ENCODE results near the gene C4BPA. TPM values are rescaled to one million over a fixed set of nuclear protein-coding genes. Genes with fewer than 3 reads are reported as not detected.

Gene C4BPA
- total RNA-seq = not detected in 2 replicates

- Histone ChIP-seq H2AFZ (ENCODE audit: low read length) (no peak within 1 kb of the TSS), H3K4me2 (ENCODE audit: insufficient read depth, low read length) (no peak within 1 kb of the TSS), H3K27me3 (ENCODE audit: insufficient read depth, low read length) (no peaks in the 10 kb centered on the region), H3K27ac (ENCODE audit: low read depth, low read length) (no peak within 1 kb of the TSS), H3K4me1 (ENCODE audit: insufficient read depth, low read length) (no peaks in the 10 kb centered on the region), H3K36me3 (ENCODE audit: insufficient read depth, low read length) (no peaks in the 10 kb centered on the region), H4K20me1 (ENCODE audit: insufficient read depth, low read length) (no peaks in the 10 kb centered on the region), H3K4me3 (ENCODE audit: insufficient read depth, low read length) (no peak within 1 kb of the TSS), H3K79me2 (ENCODE audit: insufficient read depth, low read length) (no peaks in the 10 kb centered on the region), H3K9me3 (ENCODE audit: low read depth, low read length) (no peaks in the 10 kb centered on the region)
- DNase-seq (ENCODE audit: insufficient read length, low spot score, missing footprints) = no peak
- TF ChIP-seq CTCF (IDR thresholded peaks at IDR 0.05; ENCODE audit: extremely low read depth, low read depth, low read length) = no peak
These were observed at the start of gene C4BPA for GRCh38 chr1:207103892-207104373. TSS of gene C4BPA (plus strand) at chr1:207104233. CDS start at chr1:207113026, 8,793 bp downstream.

- TF ChIP-seq CTCF (IDR thresholded peaks at IDR 0.05; ENCODE audit: extremely low read depth, low read depth, low read length) = no peak
- H3K36me3 ChIP-seq (ENCODE audit: insufficient read depth, low read length) = peaks cover 1% of the 10 kb centered on the region
- no peak overlapping the region for H3K27ac ChIP-seq (ENCODE audit: low read depth, low read length)
These were observed 49.5 kb upstream of the C4BPA start for GRCh38 chr1:207054491-207054890.

GRCh38 chr1:207055386-207056001 is 48.5 kb upstream of the C4BPA start:
- peaks cover 23% of the 10 kb centered on the region for H3K4me1 ChIP-seq (ENCODE audit: insufficient read depth, low read length)
- no peak for TF ChIP-seq CTCF (IDR thresholded peaks at IDR 0.05; ENCODE audit: extremely low read depth, low read depth, low read length)
- no peak overlapping the region for H2AFZ ChIP-seq (ENCODE audit: low read length)
- H4K20me1 ChIP-seq (ENCODE audit: insufficient read depth, low read length) = no peaks in the 10 kb centered on the region
- no peak overlapping the region for H3K4me3 ChIP-seq (ENCODE audit: insufficient read depth, low read length)
- H3K27ac ChIP-seq (ENCODE audit: low read depth, low read length) = no peak overlapping the region
- H3K36me3 ChIP-seq (ENCODE audit: insufficient read depth, low read length) = no peaks in the 10 kb centered on the region
- DNase-seq (ENCODE audit: insufficient read length, low spot score, missing footprints) = no peak
- peaks cover 3% of the 10 kb centered on the region for H3K79me2 ChIP-seq (ENCODE audit: insufficient read depth, low read length)
- H3K9me3 ChIP-seq (ENCODE audit: low read depth, low read length) = no peaks in the 10 kb centered on the region
- H3K4me2 ChIP-seq (ENCODE audit: insufficient read depth, low read length) = no peak overlapping the region
- no peaks in the 10 kb centered on the region for H3K27me3 ChIP-seq (ENCODE audit: insufficient read depth, low read length)

More at GRCh38 chr1:207054491-207054890, 49.5 kb upstream of the C4BPA start:
- H3K4me3 ChIP-seq (ENCODE audit: insufficient read depth, low read length) = no peak overlapping the region
- H3K9me3 ChIP-seq (ENCODE audit: low read depth, low read length) = no peaks in the 10 kb centered on the region
- no peak overlapping the region for H3K4me2 ChIP-seq (ENCODE audit: insufficient read depth, low read length)
- H4K20me1 ChIP-seq (ENCODE audit: insufficient read depth, low read length) = peaks cover 4% of the 10 kb centered on the region
- H2AFZ ChIP-seq (ENCODE audit: low read length) = no peak overlapping the region
- peaks cover 26% of the 10 kb centered on the region for H3K4me1 ChIP-seq (ENCODE audit: insufficient read depth, low read length)
- peaks cover 13% of the 10 kb centered on the region for H3K79me2 ChIP-seq (ENCODE audit: insufficient read depth, low read length)
- no peak for DNase-seq (ENCODE audit: insufficient read length, low spot score, missing footprints)
- no peaks in the 10 kb centered on the region for H3K27me3 ChIP-seq (ENCODE audit: insufficient read depth, low read length)

GRCh38 chr1:207056673-207057072 is 47.4 kb upstream of the C4BPA start:
- Histone ChIP-seq H3K27ac (ENCODE audit: low read depth, low read length) (no peak overlapping the region), H3K79me2 (ENCODE audit: insufficient read depth, low read length) (no peaks in the 10 kb centered on the region), H3K4me3 (ENCODE audit: insufficient read depth, low read length) (no peak overlapping the region), H3K9me3 (ENCODE audit: low read depth, low read length) (no peaks in the 10 kb centered on the region), H2AFZ (ENCODE audit: low read length) (no peak overlapping the region), H3K4me2 (ENCODE audit: insufficient read depth, low read length) (no peak overlapping the region), H3K36me3 (ENCODE audit: insufficient read depth, low read length) (no peaks in the 10 kb centered on the region), H3K27me3 (ENCODE audit: insufficient read depth, low read length) (no peaks in the 10 kb centered on the region), H3K4me1 (ENCODE audit: insufficient read depth, low read length) (peaks cover 16% of the 10 kb centered on the region), H4K20me1 (ENCODE audit: insufficient read depth, low read length) (no peaks in the 10 kb centered on the region)
- no peak for DNase-seq (ENCODE audit: insufficient read length, low spot score, missing footprints)
- TF ChIP-seq CTCF (IDR thresholded peaks at IDR 0.05; ENCODE audit: extremely low read depth, low read depth, low read length) = no peak

All from osteoblast (primary cell).